Ramos (cell line): ENCODE measurements around the gene TINAGL1.

ENCODE experiments used
- in situ Hi-C: fragments of 300-500 bp; cut with MboI; formaldehyde crosslinking; loops from one replicate; pipeline ENCODE4 v1.14.3; 2022; ENCODE audit warnings: low sequenced_read_pairs; ENCODE audit not compliant: unreplicated experiment

TINAGL1 gene

DNA sequence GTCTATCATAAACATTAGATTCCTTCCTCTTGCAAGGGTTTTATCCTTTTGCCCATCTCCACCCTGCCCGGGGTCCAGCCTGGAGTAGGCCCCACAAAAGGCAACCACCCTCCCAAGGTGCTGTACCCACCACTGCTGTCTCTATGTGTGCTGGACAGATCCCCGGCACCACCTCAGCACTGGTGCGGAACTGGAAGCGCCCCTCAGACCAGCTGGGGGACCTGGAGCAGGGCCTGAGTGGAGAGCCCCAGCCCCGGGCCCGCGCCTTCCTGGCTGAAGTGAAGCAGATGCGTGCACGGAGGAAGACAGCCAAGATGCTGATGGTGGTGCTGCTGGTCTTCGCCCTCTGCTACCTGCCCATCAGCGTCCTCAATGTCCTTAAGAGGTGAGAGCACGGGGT, 47.0 kb downstream of the TINAGL1 start:
- in situ Hi-C loops: no loop called here

DNA sequence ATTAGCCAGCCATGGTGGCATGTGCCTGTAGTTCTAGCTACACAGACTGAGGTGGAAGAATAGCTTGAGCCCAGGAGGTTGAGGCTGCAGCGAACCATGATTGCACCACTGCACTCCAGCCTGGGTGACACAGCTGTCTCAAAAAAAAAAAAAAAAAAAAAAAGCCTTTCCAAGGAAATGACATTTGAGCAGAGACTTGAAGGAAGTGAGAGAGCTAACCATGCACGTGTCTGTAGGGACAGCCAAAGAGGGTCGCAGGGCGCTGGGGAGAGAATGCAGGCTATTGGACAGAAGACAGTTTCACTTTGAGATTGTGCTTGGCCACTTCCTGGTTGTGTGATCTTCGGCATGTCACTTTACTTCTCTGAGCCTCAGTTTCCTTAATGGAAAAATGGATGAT, 48.0 kb downstream of the TINAGL1 start:
- in situ Hi-C loops: no loop called here

DNA sequence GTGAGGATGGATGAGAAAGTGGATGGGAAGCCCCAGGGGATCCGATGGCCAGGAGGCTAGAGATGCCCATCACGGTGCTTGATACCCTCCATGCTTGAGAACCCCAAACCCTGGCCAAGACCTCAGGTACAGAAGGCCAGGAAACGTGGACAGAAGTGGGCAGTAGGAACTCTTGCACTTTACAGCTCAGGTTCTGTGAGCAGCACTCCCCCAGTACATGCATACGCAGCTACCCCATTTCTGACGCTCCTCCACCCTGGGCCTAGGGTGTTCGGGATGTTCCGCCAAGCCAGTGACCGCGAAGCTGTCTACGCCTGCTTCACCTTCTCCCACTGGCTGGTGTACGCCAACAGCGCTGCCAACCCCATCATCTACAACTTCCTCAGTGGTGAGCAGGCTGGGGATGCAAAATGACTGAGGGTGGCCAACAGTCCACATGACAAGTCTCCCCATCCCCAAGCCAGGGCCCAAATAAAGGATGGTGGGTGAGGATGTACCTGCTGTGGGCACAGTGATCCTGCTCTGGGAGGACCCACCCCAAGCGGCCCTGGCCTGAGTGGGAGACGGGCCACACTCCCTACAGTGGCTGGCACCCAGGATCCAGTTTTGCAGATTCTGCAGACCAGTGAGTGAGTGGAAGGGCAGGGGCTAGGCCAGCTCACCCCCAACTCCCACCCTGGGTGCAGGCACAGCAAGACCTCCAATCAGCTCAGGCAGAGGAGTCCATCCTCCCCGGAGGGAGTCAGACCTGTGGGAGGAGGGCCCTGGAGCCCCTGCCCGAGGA, 48.6 kb downstream of the TINAGL1 start:
- in situ Hi-C loops: no loop called here

DNA sequence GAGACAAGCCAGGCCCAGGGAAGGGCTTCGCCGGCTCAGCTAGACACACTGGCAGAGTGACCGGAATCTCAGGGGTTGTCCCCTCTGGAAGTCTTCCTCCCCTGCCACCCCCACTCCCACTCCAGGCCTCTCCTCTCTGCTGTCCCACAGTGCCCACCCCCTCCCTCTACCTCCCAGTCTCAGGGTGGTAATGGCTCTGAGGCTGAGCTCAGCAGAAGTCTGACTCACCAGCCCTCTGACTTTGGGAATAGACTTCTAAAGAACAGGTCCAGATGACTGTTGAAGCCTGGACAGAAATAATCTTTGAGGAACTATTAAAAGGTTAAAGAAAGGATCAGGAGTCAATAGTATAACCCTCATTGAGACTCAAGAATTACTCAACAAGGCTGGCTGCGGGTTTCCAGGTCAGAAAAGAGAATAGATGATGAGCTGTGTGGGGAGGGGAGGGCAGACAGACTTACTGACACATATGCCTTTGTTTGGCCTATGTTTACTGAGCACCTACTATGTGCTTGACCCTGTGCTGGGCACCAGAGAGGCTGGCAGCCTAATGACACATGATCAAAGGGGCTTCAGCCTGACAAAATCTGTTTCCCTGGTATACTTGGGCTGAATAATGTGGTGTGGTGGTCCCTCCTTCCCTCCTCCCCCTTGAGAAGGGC, 49.4 kb downstream of the TINAGL1 start:
- in situ Hi-C loops: no loop called here

DNA sequence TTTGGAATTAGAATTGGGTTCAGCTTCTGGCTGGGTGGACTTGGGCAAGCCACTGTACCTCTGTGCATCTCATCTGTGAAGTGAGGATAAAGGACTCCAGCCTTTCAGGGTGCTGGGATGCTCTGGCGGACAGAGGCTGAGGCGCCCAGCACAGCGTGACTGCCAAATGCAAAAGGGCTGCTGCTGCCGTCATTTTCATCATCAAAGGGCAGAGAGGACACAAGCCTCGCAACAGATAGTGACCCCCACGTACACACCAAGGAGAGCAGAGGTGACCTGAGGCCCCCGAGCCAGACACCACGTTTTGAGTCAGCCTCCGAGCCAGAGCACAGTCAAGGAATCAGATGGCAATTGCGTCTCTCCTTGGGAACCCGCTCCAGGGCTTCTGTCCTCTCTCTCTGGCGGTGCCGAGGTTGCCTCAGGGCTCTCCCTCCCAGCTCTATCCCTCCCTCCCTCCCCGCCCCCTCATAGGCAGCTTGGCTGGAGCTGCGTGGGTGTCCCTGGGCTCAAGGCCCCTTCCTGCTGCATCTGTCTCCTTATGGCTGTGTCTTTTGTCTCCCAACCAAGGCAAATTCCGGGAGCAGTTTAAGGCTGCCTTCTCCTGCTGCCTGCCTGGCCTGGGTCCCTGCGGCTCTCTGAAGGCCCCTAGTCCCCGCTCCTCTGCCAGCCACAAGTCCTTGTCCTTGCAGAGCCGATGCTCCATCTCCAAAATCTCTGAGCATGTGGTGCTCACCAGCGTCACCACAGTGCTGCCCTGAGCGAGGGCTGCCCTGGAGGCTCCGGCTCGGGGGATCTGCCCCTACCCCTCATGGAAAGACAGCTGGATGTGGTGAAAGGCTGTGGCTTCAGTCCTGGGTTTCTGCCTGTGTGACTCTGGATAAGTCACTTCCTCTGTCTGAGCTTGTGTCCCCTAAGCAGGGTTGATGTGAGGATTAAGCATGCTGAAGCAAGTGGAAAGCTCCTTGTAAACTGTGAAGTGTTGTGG, 50.2 kb downstream of the TINAGL1 start:
- in situ Hi-C loops: no loop called here

DNA sequence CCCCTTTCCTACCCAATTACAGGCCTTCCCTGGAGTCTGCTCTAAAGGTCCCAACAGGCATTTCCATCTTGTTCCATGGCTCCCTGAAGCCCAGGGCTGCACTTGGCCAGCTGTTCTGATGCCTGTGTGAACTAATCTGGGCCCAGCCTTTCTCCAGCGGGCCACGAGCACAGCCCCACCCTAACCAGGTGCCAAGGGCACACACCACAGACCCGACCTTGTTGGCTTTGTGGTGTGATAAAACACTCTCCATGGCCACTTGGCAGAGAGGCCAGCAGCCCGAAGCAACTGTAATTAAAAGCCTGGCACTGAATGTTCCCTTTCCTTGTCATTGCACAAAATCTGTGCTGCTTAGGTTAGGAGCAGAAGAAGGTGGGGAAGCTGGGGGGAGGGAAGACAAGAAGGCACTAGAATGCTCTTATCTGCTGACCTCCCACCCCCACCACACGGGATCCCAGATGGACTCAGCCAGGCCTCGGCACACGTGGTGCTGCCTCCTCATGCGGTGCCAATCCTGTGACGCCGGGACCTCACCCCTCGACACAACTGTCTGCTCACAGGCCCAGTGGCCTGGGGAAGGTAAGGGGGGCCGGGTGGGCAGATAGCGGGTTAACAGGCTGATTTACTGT, 51.1 kb downstream of the TINAGL1 start:
- in situ Hi-C loops: no loop called here

DNA sequence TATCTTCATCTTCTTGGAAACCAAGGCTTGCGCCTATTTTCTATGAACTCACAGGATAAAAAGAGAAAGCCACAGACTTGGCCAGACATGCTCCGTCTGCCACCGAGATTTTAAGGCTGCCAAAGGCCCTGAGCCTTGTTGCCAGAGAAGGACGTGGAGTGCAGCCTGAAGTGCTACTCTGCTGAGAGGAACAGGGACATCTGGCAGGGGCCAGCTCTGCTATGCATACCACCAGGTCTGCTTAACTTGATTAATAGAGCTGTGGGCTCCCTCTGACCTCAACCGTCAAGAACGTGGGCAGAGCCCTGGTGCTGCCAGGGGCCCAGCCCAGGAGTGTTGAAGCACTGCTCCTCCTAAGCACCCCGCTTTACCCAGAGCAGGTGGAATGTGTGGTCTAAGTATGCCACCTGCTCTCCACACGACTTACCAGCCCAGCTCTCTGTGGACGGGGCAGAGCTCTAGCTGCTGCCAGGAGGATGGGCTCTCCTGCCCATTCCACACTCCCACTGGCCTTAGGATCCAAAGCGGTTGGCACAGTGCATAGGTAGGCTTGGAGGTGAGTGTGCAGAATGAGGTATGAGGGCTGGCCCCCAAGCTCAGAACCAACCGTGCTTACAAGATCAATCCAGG, 51.7 kb downstream of the TINAGL1 start:
- in situ Hi-C loops: no loop called here

DNA sequence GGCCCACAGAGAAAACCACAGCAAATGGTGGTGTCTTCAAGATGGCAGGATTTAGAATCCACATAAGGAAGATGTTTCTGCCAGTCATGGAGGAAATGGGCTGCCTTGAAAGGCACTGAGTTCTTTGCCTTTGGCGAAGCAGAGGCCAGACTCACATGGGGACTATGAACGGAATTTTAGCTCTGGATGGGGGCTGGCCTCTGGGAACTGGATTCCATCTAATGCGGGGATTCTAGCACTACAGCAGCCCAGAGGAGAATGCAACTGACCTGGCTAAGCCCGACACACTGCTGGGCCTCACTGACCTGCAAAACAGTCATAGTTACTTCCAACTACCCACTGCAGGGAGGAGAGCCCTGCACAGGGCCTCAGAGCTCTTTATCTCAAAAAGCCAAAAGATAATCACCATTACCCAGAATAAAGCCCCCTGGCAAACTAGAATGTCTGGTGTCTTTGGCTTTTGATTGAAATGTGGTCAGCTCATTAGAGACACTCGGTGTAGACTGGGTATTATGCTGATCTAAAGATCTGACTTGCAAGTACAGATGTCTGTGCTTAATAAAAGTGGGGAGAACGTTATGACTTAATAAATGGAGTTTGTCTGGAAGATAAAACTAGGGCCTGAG, 52.7 kb downstream of the TINAGL1 start:
- in situ Hi-C loops: no loop called here

DNA sequence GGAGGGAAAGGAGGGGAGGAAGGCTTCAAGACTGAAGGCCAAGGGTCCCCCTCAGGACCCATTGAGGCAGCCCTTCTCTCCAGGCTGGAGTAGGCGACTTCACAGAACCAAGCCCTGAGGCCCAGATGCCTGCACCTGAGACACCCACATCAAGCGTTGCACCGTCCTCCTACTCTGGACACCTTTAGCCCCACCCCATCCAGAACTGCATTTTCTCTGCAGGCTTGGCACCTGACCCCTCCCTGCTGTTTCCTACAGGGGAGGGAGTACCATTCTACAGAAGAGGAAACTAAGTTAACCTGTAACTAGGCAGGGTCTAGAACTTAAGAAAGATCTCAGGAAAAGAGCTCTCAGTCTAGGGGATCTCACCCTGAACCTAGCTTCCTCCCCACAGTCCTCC, 56.3 kb downstream of the TINAGL1 start:
- in situ Hi-C loops: no loop called here

DNA sequence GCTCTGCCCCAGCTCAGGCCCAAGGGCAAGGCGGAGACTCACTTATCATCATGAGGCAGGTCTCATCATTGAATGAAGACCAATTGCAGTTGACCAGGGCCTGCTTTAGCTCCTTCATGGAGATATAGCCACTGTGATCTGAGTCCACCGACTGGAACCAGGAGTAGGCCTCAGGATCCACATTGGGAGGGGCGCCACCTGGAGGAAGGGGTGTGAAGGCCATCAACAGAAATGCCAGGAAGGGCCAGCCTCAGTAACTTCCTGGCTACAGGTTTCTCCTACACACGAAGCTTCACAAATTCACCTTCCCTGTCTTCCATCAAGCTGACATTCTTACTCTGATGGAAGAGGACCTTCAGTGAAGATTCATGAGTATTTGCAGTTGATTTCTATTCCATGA, 56.8 kb downstream of the TINAGL1 start:
- in situ Hi-C loops: no loop called here
